Ecto neural progenitor cell (in vitro differentiated cells): Measurements from ENCODE around the gene CNGA4.

Source experiments
- DNase-seq: peaks from one replicate; pipeline ENCODE4 v3.0.0-alpha.2; 2018; ENCODE audit warnings: low spot score

CNGA4 gene

GRCh38 chr11:6238902-6239301 lies at the start of gene CNGA4:
Gene CNGA4 (plus strand): TSS chr11:6239089. CDS start chr11:6239207, 118 bp downstream.
- no peak for DNase-seq

- no peak for DNase-seq
Measured at GRCh38 chr11:6191742-6192141, 47.1 kb upstream of the CNGA4 start.

- no peak for DNase-seq
Measured at GRCh38 chr11:6194065-6194581, 44.8 kb upstream of the CNGA4 start.

DNA sequence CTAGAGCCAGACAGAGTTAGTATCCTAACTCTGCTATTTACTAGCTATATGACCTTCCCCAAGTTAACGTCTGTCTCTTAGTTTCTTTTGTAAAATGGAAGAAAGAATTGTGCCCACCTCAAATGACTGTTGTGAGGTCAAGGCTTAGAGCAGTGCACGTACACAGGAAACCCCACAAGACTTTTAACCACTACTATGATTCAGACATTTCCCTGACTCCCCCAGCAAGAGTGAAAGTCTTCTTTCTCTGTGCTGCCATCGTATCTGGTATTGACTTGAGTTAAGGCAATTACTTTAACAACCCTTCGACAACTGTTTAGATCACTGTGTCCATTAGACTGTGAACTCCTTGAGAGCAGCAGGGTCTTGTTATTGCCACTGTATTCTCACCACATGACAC lies 42.5 kb upstream of the CNGA4 start:
- DNase-seq, result no peak

GRCh38 chr11:6197466-6198200 lies 41.3 kb upstream of the CNGA4 start:
- no peak for DNase-seq

GRCh38 chr11:6199174-6199810 lies 39.6 kb upstream of the CNGA4 start, which contains the start of gene OR52W1:
Gene OR52W1 (plus strand): TSS chr11:6199224. CDS start chr11:6199224, 0 bp downstream.
- no peak for DNase-seq

DNA sequence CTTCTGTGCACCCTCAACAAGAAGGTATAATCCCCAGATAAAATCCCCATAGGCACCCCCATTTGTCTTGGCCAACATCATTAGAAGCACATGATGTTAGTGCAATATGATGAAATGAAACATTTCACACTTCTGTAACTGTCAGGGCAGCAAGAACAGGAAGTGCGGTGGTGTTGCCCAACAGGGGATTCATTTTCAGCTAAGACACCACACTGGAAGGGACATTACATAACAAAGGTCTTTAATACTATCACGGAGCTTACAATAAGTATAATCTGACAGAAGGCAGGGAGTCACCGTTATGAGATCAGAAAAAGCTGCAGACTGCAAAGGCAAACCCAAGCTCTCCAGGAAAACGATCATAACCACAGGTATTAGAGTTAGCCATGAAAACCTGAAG lies 37.9 kb upstream of the CNGA4 start:
- no peak for DNase-seq

DNA sequence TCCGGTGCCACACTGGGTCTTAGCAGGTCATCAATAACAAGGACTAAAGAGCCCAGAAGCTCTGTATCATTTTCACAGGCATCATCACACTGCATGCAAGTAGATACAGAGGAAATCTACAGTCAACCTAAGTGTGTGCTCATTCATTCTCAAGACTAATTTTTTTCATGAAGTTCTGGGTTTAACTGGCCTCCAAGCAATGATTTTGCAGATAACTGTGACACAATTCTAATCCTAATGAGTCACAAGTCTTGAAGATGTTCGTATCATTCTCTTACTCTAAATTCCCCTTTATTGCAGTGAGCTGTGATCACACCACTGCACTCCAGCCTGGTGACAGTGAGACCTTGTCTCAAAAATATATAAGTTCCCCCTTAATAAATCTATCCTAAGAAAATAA lies 37.4 kb upstream of the CNGA4 start:
- no peak for DNase-seq

DNA sequence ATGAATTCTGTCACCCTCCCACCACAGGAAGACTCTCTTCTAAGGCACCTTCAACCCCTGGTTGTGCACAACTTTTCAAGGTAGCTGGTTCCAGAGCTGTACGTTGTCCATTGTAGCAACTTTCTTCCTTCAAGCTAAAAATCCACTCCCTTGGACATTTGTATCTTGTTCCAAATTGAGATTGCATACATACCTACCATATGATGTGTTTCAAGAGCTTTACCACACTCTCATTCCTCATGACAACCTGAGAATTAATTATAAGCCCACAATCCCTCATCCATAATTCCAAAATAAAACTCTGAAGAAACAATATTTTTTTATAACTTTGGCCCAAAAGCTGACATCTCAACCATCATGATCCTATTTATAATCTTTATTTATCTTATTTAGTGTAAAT lies 36.8 kb upstream of the CNGA4 start:
- DNase-seq, result no peak

- DNase-seq, result no peak
Measured at GRCh38 chr11:6203327-6203726, 35.6 kb upstream of the CNGA4 start.

DNA sequence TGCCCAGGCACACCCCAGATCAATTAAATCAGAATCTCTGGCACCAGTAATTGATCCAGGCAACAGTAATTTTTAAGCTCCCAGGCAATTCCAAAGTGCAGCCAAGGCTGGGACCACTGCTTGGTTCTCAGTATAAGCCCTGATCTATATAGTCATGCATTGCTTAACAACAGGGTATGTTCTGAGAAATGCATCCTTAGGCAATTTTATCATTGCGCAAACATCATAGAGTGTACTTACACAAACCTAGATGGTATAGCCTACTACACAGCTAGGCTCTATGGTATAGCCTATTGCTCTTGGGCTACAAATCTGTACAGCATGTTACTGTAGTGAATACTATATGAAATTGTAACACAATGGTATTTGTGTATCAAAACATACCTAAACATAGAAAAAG lies 34.2 kb upstream of the CNGA4 start:
- DNase-seq, result no peak

DNA sequence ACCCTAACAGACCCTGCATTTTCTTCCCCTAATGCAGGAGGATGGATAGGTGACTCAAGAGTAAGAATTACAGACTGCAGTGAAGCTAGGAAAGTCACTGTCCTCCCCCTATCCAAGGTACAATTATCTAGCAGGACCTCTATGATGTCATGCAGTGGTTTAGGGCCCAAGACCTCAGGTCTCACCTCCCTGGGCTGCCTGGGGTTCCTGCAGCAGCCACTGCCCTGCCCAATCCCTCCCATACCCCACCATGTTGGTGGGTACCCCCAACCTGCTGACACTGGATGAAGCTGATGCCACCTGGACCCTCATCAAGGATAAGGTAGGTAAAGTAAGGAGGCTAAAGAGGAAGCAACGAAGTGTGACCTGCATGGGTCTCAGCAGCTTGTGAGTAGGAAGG lies 33.5 kb upstream of the CNGA4 start, which contains the start of gene C11orf42:
TSS of gene C11orf42 (plus strand) at position 192 of the 400 bp plus-strand sequence. CDS start at position 251, 59 bp downstream.
- DNase-seq, result no peak

DNA sequence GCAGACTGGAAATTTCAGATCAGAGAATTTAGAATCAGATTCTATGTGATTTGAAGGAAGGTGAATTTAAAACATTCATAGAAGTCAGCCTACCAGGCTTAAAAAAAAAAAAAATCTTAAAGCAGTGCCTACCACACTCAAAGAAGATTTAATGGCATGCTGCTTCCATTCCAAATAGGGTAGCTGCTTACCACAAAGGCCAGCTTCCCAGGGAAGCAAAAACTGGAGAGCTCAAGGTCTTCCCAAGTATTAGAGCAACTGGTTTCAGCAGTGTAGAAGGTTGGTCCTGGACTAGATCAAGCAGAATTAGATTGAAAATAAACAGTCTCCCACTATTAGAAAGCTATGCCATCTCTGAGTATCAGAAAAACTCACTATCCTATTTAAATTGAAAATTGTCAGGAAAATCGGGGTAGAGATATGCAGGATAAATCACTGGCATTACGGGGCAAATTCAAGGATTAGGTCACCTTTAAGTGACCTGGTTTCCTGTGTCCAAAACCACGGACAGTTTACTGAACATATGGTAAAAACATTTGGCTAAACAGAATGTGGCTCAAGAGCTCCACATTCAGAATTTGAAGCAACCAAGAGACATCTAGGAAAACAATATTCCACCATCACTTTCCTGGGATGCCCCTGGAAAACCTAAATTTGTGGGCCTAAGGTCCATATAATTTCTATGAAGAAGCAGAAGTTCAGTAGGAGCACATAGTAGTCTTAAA lies 32.3 kb upstream of the CNGA4 start:
- no peak for DNase-seq

DNA sequence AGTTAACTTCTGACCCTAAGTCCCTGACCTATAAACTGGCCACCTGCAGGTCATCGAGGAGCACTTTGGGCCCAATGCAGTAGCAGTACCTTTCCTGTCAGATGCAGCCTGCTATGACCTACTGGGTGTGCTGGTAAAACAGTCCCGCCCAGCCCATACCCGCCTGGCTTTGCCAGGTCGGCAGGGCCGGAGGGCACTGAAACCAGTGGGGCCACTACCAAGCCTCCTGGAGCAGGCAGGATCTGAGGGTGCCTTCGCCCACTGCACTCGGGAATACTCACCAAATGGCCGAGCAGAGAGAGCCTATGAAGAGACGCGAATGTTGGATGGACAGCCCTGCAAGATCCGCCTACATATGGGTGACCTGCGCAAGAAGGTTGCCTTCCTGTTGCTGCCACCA lies 29.1 kb upstream of the CNGA4 start:
- no peak for DNase-seq

DNA sequence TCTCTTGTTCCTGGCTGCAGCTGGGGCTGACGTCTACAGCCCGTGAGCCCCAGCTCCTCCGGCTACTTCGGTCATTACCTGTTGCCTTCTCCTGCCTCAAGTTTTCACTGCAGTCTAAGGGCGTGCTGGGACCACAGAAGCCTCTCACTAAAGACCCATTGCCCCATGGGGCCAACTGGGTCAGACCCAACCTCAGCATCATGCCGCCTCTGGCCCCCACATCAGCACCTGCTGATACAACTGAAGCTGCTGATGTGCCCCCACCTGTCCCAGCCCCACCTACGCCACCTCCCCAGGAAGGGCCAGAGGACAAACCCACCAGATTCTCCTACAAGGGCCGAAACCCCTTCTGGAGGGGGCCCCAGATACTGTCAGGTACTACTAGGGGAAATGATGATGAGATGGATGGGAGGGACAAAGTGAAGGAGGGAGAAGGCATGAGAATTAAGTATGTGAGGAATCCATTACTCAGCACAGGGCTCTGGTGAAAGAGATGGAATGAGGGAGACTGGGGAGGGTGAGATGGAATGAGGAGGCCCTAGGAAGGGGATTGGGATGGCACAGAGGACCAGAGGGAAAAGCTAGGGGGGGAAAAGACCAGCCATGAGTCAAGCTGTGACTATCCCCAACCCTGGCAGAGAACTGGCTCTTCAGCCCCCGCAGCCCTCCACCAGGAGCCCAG lies 28.5 kb upstream of the CNGA4 start:
- no peak for DNase-seq

- DNase-seq, result no peak
Measured at GRCh38 chr11:6214530-6214929, 24.4 kb upstream of the CNGA4 start.

DNA sequence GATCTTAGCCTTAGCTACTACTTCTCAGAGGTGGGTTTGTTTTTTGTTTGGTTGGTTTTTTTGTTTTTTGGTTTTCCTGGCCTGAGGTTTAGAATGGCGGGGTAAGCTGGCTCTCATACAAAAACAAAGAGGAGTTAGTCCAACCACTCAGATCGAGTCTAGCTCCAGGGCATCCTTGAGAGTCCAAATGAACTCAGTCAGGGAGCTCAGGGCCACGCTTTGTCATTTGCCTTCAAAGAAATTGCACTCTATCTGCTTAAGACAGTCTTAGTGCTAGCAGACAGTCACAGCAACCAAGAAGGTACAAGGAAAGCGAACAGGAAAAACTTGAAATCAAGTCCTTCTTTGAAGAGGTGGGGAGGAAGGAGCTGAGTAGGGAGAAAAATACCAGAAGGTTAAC lies 22.4 kb upstream of the CNGA4 start:
- no peak for DNase-seq

GRCh38 chr11:6217722-6218121 lies 21.2 kb upstream of the CNGA4 start:
- no peak for DNase-seq

DNA sequence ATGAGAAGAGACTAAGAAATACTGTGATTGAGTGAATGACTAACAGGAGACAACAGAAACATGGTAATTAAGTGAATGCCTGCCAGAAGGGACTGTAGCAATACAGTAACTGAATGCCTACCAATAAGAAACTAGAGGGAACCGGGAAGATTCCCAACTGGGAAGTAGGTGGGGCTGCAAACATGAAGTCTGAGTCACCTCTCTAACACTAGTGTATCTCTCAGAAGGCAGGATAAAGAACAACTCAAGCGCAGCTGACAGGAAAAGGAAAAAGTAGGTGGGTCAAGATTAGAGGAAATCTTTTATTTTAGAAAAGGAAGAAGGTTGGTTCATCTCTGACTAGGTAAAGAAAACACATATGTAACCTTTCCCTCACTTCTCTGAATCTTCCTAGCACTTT lies 19.5 kb upstream of the CNGA4 start:
- no peak for DNase-seq

DNA sequence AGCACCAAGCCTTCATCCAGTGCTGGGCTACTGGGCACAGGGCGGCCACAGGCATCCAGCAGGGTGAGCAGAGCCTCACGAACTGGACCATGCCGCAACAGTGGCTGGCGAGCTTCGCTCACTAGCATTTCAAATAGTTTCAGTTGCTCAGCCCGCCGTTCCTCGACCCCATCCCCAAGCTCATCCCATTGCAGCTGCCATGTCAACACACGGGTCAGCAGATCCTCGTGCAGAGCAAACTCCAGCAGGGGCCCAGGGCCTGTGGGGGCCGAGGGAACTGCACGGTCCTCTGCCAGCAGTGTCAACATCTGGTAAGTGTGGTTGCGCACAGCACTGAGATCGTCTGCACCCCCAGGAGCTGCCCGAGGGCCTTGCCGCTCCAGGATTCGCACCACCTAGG lies 15.0 kb upstream of the CNGA4 start:
- DNase-seq, result no peak

DNA sequence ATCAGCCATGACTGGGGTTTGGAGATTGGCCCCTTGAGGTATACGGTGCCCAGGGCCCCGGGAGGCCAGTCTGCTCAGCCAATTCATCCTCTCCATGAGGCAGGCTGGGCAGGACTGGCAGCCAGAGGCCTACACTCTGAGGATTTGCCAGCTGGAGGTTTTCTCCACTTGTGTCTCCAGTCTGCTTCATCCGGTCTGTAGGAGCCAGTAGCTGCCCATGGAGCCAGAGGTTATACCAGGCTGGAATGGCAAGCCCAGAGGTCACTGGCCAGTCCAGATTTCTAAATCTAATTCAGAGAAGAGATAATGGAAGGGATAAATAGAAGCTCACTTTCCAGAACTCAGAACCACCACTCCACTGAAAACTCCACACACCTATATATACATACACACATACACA lies 14.5 kb upstream of the CNGA4 start:
- DNase-seq, result no peak

- no peak for DNase-seq
Measured at GRCh38 chr11:6225024-6225423, 13.9 kb upstream of the CNGA4 start.
